NK-92 (cell line): Measurements from ENCODE around the gene HOMER2.
"Not testable (repeated sequence)": the region's sequence is repeated elsewhere in the genome, so short reads cannot be mapped to it uniquely, and the experiment has no call there.

Experiments
- DNase-seq: peaks from one replicate; lab custom pipeline; 2025; ENCODE audit not compliant: unreplicated experiment; lab: John Stamatoyannopoulos, UW

HOMER2 gene

DNA sequence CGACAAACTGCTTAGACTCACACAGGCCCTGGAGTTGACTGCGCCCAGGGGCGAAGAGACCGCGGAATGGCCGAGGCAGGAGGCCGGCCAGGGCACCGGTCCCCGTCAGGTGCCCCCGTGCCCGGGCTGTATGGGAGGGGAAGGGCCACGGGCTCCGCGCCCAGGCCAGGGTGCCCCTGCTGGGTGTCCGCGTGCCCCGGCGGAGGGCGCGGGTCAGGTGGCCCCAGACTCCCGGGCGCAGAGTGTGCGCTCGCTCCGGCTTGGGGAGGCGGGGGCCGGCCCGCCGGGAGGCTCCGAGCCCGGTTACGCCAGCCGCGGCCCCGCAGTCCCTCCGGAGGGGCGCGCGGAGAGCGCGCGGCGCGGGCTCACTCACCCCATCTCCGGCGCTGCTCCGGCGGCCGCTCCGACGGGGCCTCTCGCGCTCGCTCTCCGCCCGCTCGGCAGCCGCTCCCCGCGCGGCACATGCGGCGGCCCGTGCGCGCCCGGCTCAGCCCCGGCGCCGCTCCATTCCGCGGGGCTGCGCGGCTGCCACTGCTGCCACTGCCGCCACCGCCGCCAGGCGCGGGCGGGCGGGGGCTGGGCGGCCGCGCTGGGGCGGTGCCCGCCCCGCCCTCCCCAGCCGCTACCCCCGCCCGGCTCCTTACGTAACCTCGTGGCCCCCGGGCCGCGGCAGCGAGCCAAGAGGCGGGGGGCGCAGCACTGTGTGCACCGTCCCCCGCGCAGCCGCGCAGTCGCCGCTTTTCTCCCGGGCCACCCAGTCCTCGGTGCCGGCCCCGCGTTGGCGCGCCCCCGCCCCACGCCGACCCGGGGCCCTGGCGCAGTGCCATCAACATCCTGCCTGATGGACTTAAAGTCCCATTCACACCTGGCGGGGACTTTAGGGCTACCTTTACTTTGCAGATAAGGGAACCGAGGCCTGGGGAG, at the start of gene HOMER2:
HOMER2 (minus strand) TSS at position 563 of the 924 bp plus-strand sequence; CDS start at position 378, 185 bp downstream.
- no peak for DNase-seq

DNA sequence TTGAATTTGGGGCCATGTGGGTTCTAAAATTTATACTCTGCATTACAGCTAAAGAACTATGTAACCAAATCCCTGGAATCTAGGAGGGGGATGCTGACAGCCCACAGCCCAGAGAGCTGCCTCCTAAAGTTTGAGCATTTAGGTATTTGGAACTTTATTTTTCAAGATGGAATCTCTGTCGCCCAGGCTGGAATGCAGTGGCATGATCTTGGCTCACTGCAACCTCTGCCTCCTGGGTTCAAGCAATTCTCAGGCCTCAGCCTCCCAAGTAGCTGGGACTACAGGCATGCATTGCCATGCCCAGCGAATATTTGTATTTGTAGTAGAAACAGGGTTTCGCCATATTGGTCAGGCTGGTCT, 48.1 kb upstream of the HOMER2 start:
- not testable (repeated sequence) for DNase-seq

- DNase-seq, result no peak
These were observed 47.6 kb upstream of the HOMER2 start for GRCh38 chr15:82999905-83000671.

DNA sequence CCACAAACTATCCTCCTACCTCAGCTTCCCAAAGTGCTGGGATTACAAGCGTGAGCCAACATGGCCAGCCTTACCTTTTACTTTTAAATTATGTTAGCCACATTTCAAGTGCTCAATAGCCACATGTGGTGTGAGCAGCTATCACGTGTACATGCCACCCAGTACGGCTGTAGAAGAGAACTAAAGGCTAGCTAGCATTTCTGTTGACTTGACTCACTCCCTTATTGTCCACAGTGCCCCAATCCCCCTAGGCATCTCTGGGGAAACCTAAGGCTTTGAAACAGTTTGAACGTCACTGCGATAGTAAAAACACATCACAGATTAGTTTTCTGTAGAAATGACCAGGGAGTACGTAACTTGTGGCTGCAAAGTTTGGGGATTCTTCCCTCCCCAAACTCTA, 46.9 kb upstream of the HOMER2 start:
- DNase-seq, result no peak

GRCh38 chr15:82995938-82996337, 43.4 kb upstream of the HOMER2 start:
- DNase-seq, result no peak

DNA sequence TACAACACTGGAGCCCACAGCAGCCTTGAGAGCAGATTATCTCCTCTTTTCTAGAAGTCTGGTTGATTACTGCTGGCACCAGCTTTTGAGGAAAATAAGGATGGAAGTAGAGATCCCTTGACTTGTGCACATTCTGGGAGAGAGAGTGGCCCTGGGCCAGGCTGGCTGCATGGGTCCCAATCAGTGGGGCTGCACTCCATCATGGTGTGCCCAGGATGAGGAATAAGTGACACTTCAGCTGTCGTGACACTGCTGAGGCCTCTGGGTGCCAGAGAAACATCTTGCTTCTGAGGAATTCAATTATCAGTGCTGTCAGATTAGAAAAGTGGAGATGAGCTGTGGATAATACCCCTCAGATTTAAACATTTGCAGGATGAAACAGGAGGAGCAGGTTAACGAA, 42.6 kb upstream of the HOMER2 start:
- DNase-seq, result no peak

DNA sequence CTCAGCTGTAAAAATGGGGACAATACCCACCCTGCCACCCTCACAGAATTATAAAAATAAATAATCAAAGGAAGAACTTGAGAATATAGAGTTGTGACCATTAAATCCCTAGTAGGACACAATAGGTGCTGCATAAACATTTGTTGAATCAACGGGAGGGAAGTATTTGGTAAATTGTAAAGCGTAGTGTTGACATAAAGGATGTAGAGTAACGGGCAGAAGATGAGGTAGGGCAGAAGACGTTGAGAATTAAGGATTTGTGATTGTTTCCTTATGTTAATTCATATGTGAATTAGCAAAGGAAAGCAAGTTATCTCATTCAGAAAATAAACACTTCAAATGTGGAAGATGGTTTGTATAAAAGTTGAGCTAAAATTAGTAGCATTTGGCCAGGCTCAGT, 40.6 kb upstream of the HOMER2 start:
- DNase-seq, result no peak

DNA sequence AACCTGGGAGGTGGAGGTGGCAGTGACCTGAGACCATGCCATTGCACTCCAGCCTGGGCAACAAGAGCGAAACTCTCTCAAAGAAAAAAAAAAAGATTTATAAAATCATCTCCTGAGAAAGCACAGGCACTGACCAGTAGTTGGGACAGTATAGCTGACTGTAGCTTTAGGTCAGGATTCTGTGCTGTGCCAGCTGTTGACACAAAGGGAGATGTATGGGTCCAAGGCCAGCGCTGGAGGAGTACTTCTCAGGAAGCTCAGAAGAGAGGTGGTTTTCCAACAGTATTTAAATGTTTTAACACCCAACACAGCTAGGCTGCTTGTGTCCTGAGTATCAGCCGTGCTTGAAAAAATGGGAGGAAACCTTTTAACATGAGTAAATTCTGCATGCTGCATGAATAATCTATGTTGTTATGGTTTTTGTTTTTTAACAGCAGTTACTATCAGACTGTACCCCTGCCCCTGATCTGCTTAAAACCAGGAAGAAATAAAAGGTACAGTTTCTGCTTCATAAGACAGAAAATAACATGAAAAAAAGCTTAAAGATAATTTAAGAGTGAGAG, 40.0 kb upstream of the HOMER2 start:
- no peak for DNase-seq

- DNase-seq, result no peak
These were observed 33.9 kb upstream of the HOMER2 start for GRCh38 chr15:82986442-82986780.

DNA sequence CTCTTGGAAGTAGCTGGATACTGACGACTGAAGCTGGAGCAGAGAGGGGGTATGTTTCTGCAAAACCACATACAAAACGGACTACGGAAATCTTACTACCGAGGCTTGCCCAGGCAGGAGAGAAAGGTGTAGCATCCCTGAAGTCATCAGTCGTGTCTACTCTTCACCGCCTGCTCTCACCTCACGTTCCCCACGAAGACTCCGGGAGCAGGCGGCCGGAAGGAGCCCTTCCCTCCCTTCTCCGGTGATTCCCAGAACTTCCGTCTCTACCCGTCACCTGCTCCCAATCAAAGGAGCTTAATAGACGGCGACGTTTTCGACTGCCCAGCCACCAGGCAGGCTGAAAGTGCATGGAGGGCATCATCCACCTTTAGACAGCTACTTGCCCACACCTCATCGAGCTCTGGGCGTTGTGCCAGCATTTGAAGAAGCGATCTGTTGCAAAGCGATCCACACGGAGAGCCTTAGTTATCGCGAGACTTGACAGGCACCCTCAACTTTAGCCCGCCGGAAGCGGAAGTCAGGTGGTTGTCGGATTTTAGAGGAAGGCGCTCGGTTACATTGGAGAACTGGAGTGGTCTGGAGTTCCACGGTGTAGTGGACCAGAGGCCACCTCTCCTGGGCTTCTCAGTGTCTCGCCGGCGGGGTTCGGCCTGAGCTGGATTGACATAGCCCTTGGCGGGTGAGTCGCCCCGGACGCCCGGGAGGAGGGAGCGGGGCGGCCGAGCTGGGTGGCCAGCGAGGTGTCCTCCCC, 33.3 kb upstream of the HOMER2 start, which contains the start of gene RAMAC:
RAMAC (plus strand) TSS at position 523 of the 754 bp plus-strand sequence. CDS start 2,809 bp downstream, outside the sequence.
- peak; percentile 51 for DNase-seq

GRCh38 chr15:82980981-82981380, 28.5 kb upstream of the HOMER2 start:
- no peak for DNase-seq

DNA sequence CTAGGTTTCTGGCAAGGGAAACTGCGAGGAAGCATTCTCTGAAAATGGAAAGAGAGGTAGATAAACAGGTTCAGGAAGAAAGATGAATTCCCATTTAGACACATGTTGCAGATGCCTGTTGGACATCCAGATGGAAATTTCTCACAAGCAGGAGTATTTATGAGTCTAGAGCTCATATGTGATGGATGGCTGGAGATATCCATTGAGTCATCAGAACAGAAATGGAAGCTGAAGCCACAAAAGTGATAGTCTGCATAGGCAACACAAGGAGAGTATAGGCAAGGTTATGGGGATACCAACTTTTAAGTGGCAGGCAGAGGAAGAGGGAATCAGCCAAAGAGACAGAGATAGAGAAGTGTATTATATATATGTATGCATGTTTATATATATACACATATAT, 27.2 kb upstream of the HOMER2 start:
- DNase-seq, result no peak

DNA sequence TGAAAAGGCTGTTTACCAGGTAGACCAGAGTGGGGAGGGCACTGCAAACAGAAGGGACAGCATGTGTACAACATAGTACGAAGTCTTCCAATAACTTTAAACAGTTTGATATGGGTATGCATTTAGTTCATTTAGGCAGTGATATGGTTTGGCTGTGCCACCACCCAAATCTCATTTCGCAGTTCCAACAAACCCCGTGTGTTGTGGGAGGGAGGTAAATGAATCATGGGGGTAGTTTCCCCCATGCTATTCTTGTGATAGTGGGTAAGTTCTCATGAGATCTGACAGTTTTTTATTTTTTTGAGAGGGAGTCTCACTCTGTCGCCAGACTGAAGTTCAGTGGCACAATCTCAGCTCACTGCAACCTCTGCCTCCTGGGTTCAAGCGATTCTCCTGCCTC, 25.9 kb upstream of the HOMER2 start:
- no peak for DNase-seq

GRCh38 chr15:82977076-82977475, 24.6 kb upstream of the HOMER2 start:
- DNase-seq, result no peak

- DNase-seq, result no peak
These were observed 20.5 kb upstream of the HOMER2 start for GRCh38 chr15:82972990-82973389.

DNA sequence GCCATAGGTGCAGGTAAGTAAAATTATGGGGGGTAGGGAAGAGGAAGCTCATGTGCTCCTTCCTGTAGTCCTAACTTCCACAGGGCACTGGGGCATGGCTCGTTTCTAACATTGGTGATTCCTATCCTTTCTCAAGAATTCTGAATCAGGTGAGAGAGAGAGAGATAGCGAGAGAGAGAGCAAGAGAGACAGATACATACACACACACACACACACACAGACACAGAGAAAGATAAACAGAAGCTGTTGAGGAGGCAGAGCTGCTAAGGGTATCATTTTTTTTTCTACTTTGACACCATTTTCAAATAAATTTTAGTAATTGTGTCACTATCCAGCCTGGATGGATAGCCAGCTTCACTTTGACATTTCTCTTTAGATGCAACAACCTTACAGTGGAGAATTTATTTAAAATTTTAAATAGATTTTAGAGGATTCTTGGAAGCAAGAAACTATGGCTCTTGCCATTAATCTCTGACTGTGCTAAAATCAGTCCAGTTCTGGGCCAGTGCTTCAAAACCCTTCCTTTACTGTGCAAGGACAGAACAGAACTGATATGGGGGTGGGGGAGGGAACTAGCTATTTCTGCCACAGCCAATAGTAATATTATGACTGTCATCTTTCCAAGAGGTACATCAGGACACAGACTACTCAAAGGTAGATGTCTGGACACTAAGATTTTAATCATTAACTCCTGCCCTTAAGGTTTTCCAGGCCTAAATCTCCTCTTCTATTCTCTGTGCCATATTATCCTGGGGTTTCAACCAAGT, 18.9 kb upstream of the HOMER2 start:
- DNase-seq, result no peak

- DNase-seq, result no peak
These were observed 18.2 kb upstream of the HOMER2 start for GRCh38 chr15:82970696-82971095.

DNA sequence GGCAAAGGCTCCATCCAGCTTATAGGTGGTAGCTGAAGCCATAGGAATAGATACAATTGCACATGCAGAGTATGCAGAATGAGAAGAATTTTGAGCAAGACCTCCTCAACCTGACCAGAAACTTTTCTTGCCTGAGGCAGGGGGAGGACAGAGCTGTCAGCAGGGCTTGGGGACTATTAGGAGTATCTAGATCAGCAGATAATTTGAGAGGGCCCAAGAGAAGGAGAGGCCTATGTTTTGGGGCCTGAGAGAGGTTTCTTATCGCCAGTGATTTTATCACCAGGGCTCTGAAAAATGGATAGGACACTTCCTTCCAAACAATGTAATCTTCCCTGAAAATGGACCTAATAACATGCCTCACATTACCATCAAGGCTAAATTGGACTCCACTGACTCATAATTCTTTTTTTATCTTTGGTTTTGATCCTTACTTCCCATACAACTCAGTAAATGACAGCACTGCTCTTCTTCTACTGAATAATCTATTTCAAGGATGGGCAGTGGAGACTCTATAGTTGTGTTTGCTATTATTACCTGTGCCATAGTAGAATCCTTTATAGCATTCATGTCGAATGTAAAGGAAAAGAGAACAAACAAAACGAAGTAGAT, 17.7 kb upstream of the HOMER2 start:
- no peak for DNase-seq

GRCh38 chr15:82969353-82969752, 16.8 kb upstream of the HOMER2 start:
- no peak for DNase-seq

GRCh38 chr15:82968066-82968465, 15.5 kb upstream of the HOMER2 start:
- DNase-seq, result no peak
